IMR-90 (cell line): ENCODE measurements around the gene SF3A2. TPM values are rescaled to one million over a fixed set of nuclear protein-coding genes. Genes with fewer than 3 reads are reported as not detected.

Experiments
- ATAC-seq: fragments of 200-7000 bp; cut with Tn5 transposase; 2 replicates; pipeline ENCODE4 v1.9.1; 2020; ENCODE audit warnings: low read depth, mild to moderate bottlenecking, moderate library complexity
- BruUV-seq: library from RNA; stranded (reverse); fragments of 400-500 nt; replicated peaks from 2 replicates; lab custom pipeline; 2021; lab: Mats Ljungman, UMichigan
- CTCF ChIA-PET: fragments of 300-600 bp; formaldehyde crosslinking; extraction: SDS; loops from one replicate; lab custom pipeline; 2021; ENCODE audit warnings: antibody characterized with exemption; lab: Yijun Ruan, JAX
- POLR2A ChIA-PET: fragments of 300-600 bp; sonication (Branson Sonifier 250); formaldehyde crosslinking; loops from one replicate; lab custom pipeline; 2022; ENCODE audit warnings: antibody characterized with exemption; ENCODE audit not compliant: unreplicated experiment; lab: Charles Lee
- DNase-seq: peaks from one replicate; pipeline ENCODE4 v3.0.0; 2013
- H2AFZ ChIP-seq: replicated peaks from 2 replicates; pipeline ENCODE3; 2013; ENCODE audit warnings: low read length, mild to moderate bottlenecking; ENCODE audit not compliant: poor library complexity
- H2AK5ac ChIP-seq: 2 replicates; pipeline ENCODE4 v1.6.1; 2013; ENCODE audit warnings: low read depth, low read length, inconsistent platforms
- H2AK9ac ChIP-seq: replicated peaks from 2 replicates; pipeline ENCODE3; 2013; ENCODE audit warnings: mild to moderate bottlenecking, low read depth, low read length, moderate library complexity; ENCODE audit not compliant: poor library complexity
- H2BK120ac ChIP-seq: 2 replicates; pipeline ENCODE4 v1.6.1; 2013; ENCODE audit warnings: low read depth, low read length, inconsistent platforms
- H2BK15ac ChIP-seq: 3 replicates; pipeline ENCODE4 v1.6.1; 2013; ENCODE audit warnings: low read depth, low read length, inconsistent platforms
- H2BK20ac ChIP-seq: 2 replicates; pipeline ENCODE4 v1.6.1; 2013; ENCODE audit warnings: low read depth, mild to moderate bottlenecking, inconsistent platforms, low read length, moderate library complexity
- H2BK5ac ChIP-seq: 2 replicates; pipeline ENCODE4 v1.6.1; 2013; ENCODE audit warnings: mild to moderate bottlenecking, low read depth, low read length, inconsistent platforms; ENCODE audit not compliant: poor library complexity, severe bottlenecking
- H3K14ac ChIP-seq: replicated peaks from 2 replicates; pipeline ENCODE4 v1.6.1; 2013; ENCODE audit warnings: low read depth, low read length, inconsistent platforms
- H3K18ac ChIP-seq: 2 replicates; pipeline ENCODE4 v1.6.1; 2013; ENCODE audit warnings: low read depth, low read length, control low read depth
- H3K23ac ChIP-seq: 2 replicates; pipeline ENCODE4 v1.6.1; 2013; ENCODE audit warnings: low read depth, low read length, inconsistent platforms
- H3K27ac ChIP-seq: 2 replicates; pipeline ENCODE4 v1.5.1; 2013; ENCODE audit warnings: mild to moderate bottlenecking, control low read depth, low read length; ENCODE audit not compliant: insufficient read depth
- H3K27me3 ChIP-seq: 2 replicates; pipeline ENCODE4 v1.6.1; 2013; ENCODE audit warnings: low read length; ENCODE audit not compliant: control insufficient read depth, insufficient read depth
- H3K36me3 ChIP-seq: 2 replicates; pipeline ENCODE4 v1.6.1; 2013; ENCODE audit warnings: low read length, mixed read lengths; ENCODE audit not compliant: control insufficient read depth, insufficient read depth
- H3K4ac ChIP-seq: 2 replicates; pipeline ENCODE4 v1.6.1; 2013; ENCODE audit warnings: low read depth, low read length, inconsistent platforms
- H3K4me1 ChIP-seq: 2 replicates; pipeline ENCODE4 v1.6.1; 2013; ENCODE audit warnings: low read length, mixed read lengths; ENCODE audit not compliant: control insufficient read depth, insufficient read depth
- H3K4me2 ChIP-seq: 2 replicates; pipeline ENCODE4 v1.6.1; 2013; ENCODE audit warnings: low read depth, mild to moderate bottlenecking, control low read depth, low read length, moderate library complexity
- H3K4me3 ChIP-seq: 2 replicates; pipeline ENCODE4 v1.5.1; 2013; ENCODE audit warnings: low read depth, mild to moderate bottlenecking, control low read depth, low read length, moderate library complexity; ENCODE audit not compliant: insufficient read depth
- H3K56ac ChIP-seq: 2 replicates; pipeline ENCODE4 v1.6.1; 2013; ENCODE audit warnings: low read length, inconsistent platforms; ENCODE audit not compliant: insufficient read depth; ENCODE audit errors: extremely low read depth
- H3K79me1 ChIP-seq, 2 experiments: 2 replicates each; pipeline ENCODE4 v1.6.1; 2013; ENCODE audit warnings: low read length in 2 of 2, inconsistent platforms in 1 of 2, low read depth in 1 of 2
- H3K9ac ChIP-seq: 2 replicates; pipeline ENCODE4 v1.6.1; 2013; ENCODE audit warnings: low read depth, low read length, control low read depth
- H3K9me1 ChIP-seq: 2 replicates; pipeline ENCODE4 v1.6.1; 2013; ENCODE audit warnings: low read length, inconsistent platforms; ENCODE audit not compliant: insufficient read depth
- H3K9me3 ChIP-seq: 2 replicates; pipeline ENCODE4 v1.6.1; 2013; ENCODE audit warnings: low read length; ENCODE audit not compliant: control insufficient read depth, insufficient read depth
- H4K20me1 ChIP-seq: 2 replicates; pipeline ENCODE4 v1.6.1; 2013; ENCODE audit warnings: low read length, inconsistent platforms; ENCODE audit not compliant: insufficient read depth
- H4K5ac ChIP-seq: 2 replicates; pipeline ENCODE4 v1.6.1; 2013; ENCODE audit warnings: mild to moderate bottlenecking, low read depth, low read length, control low read depth
- H4K8ac ChIP-seq, 2 experiments: 2 replicates each; pipeline ENCODE4 v1.6.1; 2013; ENCODE audit warnings: low read depth in 2 of 2, low read length in 2 of 2, control low read depth in 1 of 2, inconsistent platforms in 1 of 2
- H4K91ac ChIP-seq: 2 replicates; pipeline ENCODE4 v1.6.1; 2013; ENCODE audit warnings: low read depth, low read length, inconsistent platforms; ENCODE audit not compliant: insufficient read depth
- CHD1 ChIP-seq: IDR thresholded peaks from 2 replicates; pipeline ENCODE4 v1.6.1; 2012; ENCODE audit warnings: low read depth, low read length, improper control_type of control experiment
- ELK1 ChIP-seq: fragments of 150-350 bp; IDR thresholded peaks from 2 replicates; pipeline ENCODE4 v1.6.1; 2016; ENCODE audit warnings: low read depth, mild to moderate bottlenecking, low read length, moderate library complexity, borderline replicate concordance
- FOS ChIP-seq: fragments of 150-350 bp; IDR thresholded peaks from 2 replicates; pipeline ENCODE4 v1.6.1; 2016; ENCODE audit warnings: low read depth, low read length
- MAZ ChIP-seq: IDR thresholded peaks from 2 replicates; pipeline ENCODE4 v1.6.1; 2012; ENCODE audit warnings: low read depth, mild to moderate bottlenecking, low read length, improper control_type of control experiment, moderate library complexity, borderline replicate concordance
- RCOR1 ChIP-seq: IDR thresholded peaks from 2 replicates; pipeline ENCODE4 v1.6.1; 2012; ENCODE audit warnings: mild to moderate bottlenecking, low read length, improper control_type of control experiment; ENCODE audit not compliant: insufficient replicate concordance
- SMC3 ChIP-seq: fragments of 150-350 bp; IDR thresholded peaks from 2 replicates; pipeline ENCODE4 v1.6.1; 2016; ENCODE audit warnings: low read depth, mild to moderate bottlenecking, antibody characterized with exemption, low read length, moderate library complexity
- WGBS, 2 experiments: methylation state at CpG; one replicate each; pipeline versions ENCODE4 v1.1.5 to v1.1.7; 2013; ENCODE audit warnings: missing lambda C conversion rate in 2 of 2; ENCODE audit not compliant: insufficient read length in 1 of 2; ENCODE audit errors: extremely low coverage in 2 of 2; 5-methylcytosine and 5-hydroxymethylcytosine counted together
- dilution Hi-C: fragments of 300-500 bp; cut with HindIII; formaldehyde crosslinking; loops from one replicate; pipeline ENCODE4 v1.14.3; 2018; ENCODE audit warnings: low sequenced_read_pairs; ENCODE audit not compliant: unreplicated experiment
- in situ Hi-C: fragments of 300-500 bp; cut with MboI; formaldehyde crosslinking; loops from 3 replicates; pipeline ENCODE4 v1.14.3; 2019; ENCODE audit warnings: low sequenced_read_pairs, inconsistent platforms, mixed read lengths
- intact Hi-C: fragments of 100-400 bp; cut with micrococcal nuclease; formaldehyde crosslinking; loops from 2 replicates; pipeline ENCODE4 v1.10.0; 2022
- polyA plus RNA-seq, 3 experiments: library from polyadenylated mRNA; depleted of rRNA; stranded (reverse); fragments of >200 nt; gene quantifications; 2 replicates each; pipeline ENCODE4 v1.2.3, GENCODE V29; 2012; ENCODE audit warnings: low replicate concordance in 1 of 3
- total RNA-seq: library from RNA; depleted of rRNA; stranded (reverse); fragments of >200 nt; gene quantifications from 2 replicates; pipeline ENCODE4 v1.2.3, GENCODE V29; 2012

Gene SF3A2
- total and polyA plus RNA-seq, 2 of the 4 experiments (the other 2 are of a cell fraction): 4.8 to 34.5 TPM

GRCh38 chr19:2290441-2291184 lies 54.0 kb downstream of the SF3A2 start:
- WGBS, 2 experiments: 10% methylated on average over 39 of the region's 82 CpGs; no CpG with 5 or more reads in 1 of the 2 experiments
- DNase-seq (no peak), ATAC-seq (no peak)
- Histone ChIP-seq H3K23ac (no peak overlapping the region), H4K8ac (no peak overlapping the region), H4K91ac (no peak overlapping the region), H3K14ac (no peak overlapping the region), H2AFZ (peak overlapping the region; percentile 43), H2BK120ac (no peak overlapping the region), H2BK20ac (no peak overlapping the region), H3K4me1 (peaks cover 5% of the 10 kb centered on the region), H3K18ac (no peak overlapping the region), H3K36me3 (no peaks in the 10 kb centered on the region), H3K4me2 (no peak overlapping the region), H3K4me3 (no peak overlapping the region), H3K56ac (no peak overlapping the region), H3K9ac (no peak overlapping the region), H2BK5ac (no peak overlapping the region), H4K20me1 (peaks cover 26% of the 10 kb centered on the region), H4K5ac (no peak overlapping the region), H3K9me3 (no peaks in the 10 kb centered on the region), H2AK9ac (peak overlapping the region; percentile 28), H3K9me1 (no peaks in the 10 kb centered on the region), H3K79me1 (no peaks in the 10 kb centered on the region), H3K27ac (no peak overlapping the region), H2AK5ac (no peak overlapping the region), H3K27me3 (peaks cover 68% of the 10 kb centered on the region), H2BK15ac (no peak overlapping the region), H3K4ac (no peak overlapping the region)
- ChIA-PET POLR2A (no interaction called here), CTCF (interaction anchor here (1.1 to 1.6 kb wide), 2 partner anchors 25 to 55 kb away, joined by 4 read pairs; partner anchors contain the start of gene PLEKHJ1)
- no TSS peak for BruUV-seq
- dilution Hi-C loops: no loop called here
- in situ Hi-C loops: no loop called here
- TF ChIP-seq CHD1 (no peak), FOS (no peak), RCOR1 (no peak), SMC3 (no peak), MAZ (no peak), ELK1 (no peak)
- intact Hi-C loops: no loop called here
